Spleen (tissue), 7 donors: ENCODE measurements around the gene MUC20.

Experiments
- POLR2AphosphoS5 ChIP-seq, 3 donors: sonication (generic); formaldehyde crosslinking; IDR thresholded peaks; one replicate each; pipeline ENCODE4 v1.5.1; 2017; ENCODE audit warnings: antibody characterized with exemption in 3 of 3
- TF ChIP-seq, protein P1 (sequence below), 11 experiments: fragments of 200-600 bp in 7 of 11; fragments of 450-650 bp in 4 of 11; sonication (generic) in 4 of 11; IDR thresholded peaks in 8 of 11; conservative IDR thresholded peaks in 3 of 11; 1 replicate in 7 of 11; 2 replicates in 4 of 11; pipeline versions ENCODE4 v1.4.0 to v1.8.0; 2016 to 2021; ENCODE audit warnings: antibody characterized with exemption in 11 of 11, inconsistent platforms in 4 of 11, mild to moderate bottlenecking in 1 of 11
- donor health status: DM: no; HTN: no; CAD: no; lungs with moderate emphysema.
- donor health status: DM: no; HTN: no; CAD: no.
- donor health status: DM: no; HTN: no; CAD: no.

DNA sequence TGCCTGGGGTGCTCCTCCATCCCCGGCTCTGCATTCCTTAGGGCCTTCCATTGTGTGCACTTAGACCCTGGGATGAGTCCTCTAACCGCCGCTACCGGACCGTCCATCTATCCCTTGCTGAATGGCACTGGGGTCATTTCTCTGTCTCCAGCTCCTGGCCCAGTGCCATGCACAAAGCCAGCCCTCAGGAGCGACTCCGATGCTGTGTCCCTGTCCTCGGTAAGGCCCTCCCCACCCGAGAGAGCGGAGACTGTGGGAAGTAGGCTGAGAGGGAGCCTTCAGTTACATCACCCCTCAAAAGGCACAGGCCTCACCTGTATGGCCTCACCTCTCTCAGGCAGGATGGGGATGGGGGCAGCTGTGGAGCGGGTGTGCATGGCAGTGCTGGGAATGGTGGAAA, 57.2 kb downstream of the MUC20 start:
- TF ChIP-seq, protein P1, sequence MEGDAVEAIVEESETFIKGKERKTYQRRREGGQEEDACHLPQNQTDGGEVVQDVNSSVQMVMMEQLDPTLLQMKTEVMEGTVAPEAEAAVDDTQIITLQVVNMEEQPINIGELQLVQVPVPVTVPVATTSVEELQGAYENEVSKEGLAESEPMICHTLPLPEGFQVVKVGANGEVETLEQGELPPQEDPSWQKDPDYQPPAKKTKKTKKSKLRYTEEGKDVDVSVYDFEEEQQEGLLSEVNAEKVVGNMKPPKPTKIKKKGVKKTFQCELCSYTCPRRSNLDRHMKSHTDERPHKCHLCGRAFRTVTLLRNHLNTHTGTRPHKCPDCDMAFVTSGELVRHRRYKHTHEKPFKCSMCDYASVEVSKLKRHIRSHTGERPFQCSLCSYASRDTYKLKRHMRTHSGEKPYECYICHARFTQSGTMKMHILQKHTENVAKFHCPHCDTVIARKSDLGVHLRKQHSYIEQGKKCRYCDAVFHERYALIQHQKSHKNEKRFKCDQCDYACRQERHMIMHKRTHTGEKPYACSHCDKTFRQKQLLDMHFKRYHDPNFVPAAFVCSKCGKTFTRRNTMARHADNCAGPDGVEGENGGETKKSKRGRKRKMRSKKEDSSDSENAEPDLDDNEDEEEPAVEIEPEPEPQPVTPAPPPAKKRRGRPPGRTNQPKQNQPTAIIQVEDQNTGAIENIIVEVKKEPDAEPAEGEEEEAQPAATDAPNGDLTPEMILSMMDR (IDR thresholded peaks at IDR 0.05 in 8 of 11, conservative IDR thresholded peaks at IDR 0.05 in 3 of 11) = no peak
- TF ChIP-seq POLR2AphosphoS5 (IDR thresholded peaks at IDR 0.05) = no peak
